GM12878 (cell line): ENCODE results near the gene RETN. TPM values are rescaled to one million over a fixed set of nuclear protein-coding genes. Genes with fewer than 3 reads are reported as not detected.
A peak's percentile ranks its signal among the peaks of the same experiment; 100 is the strongest.

Experiments used
- ATAC-seq: fragments of 200-7000 bp; cut with Tn5 transposase; 3 replicates; pipeline ENCODE4 v1.9.1; 2020; ENCODE audit warnings: mild to moderate bottlenecking, moderate library complexity
- BruUV-seq: library from RNA; stranded (reverse); fragments of 400-500 nt; replicated peaks from 2 replicates; lab custom pipeline; 2021; lab: Mats Ljungman, UMichigan
- CTCF ChIA-PET: fragments of 300-600 bp; sonication (Branson Sonifier 250); formaldehyde crosslinking; extraction: SDS; loops from one replicate; lab custom pipeline; 2021; ENCODE audit warnings: inconsistent platforms; lab: Yijun Ruan, JAX
- POLR2A ChIA-PET: fragments of 350-600 bp; formaldehyde crosslinking; extraction: SDS; loops from one replicate; lab custom pipeline; 2021; ENCODE audit warnings: inconsistent platforms; lab: Charles Lee
- RAD21 ChIA-PET: fragments of 300-600 bp; sonication (Branson Sonifier 250); formaldehyde crosslinking; loops from one replicate; lab custom pipeline; 2023; ENCODE audit warnings: antibody characterized with exemption; ENCODE audit not compliant: unreplicated experiment; lab: Charles Lee
- SMC1A ChIA-PET: fragments of 300-600 bp; sonication (Branson Sonifier 250); formaldehyde crosslinking; loops from one replicate; lab custom pipeline; 2023; ENCODE audit not compliant: unreplicated experiment, uncharacterized antibody; lab: Charles Lee
- DNase-seq: peaks from one replicate; pipeline ENCODE4 v3.0.0-alpha.2; 2011; ENCODE audit warnings: low read depth, low spot score
- FAIRE-seq: peaks from 3 replicates; lab custom pipeline; 2011; peaks lifted over from hg19 to GRCh38; lab: Jason Lieb, UNC
- H2AFZ ChIP-seq: 2 replicates; pipeline ENCODE4 v1.6.0; 2011; ENCODE audit warnings: low read depth, low read length, control low read depth; ENCODE audit not compliant: control insufficient read depth
- H3K27ac ChIP-seq: 2 replicates; pipeline ENCODE4 v1.5.1; 2011; ENCODE audit warnings: control low read depth; ENCODE audit not compliant: control insufficient read depth, insufficient read depth
- H3K27me3 ChIP-seq, 2 experiments: replicated peaks in 1 of 2; 2 replicates each; pipeline versions ENCODE4 v1.6.0 to v1.6.1; 2011; ENCODE audit warnings: low read length in 1 of 2; ENCODE audit not compliant: control insufficient read depth in 2 of 2, insufficient read depth in 2 of 2
- H3K36me3 ChIP-seq, 2 experiments: 2 replicates each; pipeline ENCODE4 v1.5.1; 2011; ENCODE audit warnings: low read length in 1 of 2; ENCODE audit not compliant: control insufficient read depth in 2 of 2, insufficient read depth in 2 of 2
- H3K4me1 ChIP-seq: 2 replicates; pipeline ENCODE4 v1.6.1; 2011; ENCODE audit warnings: mild to moderate bottlenecking, low read length, moderate library complexity, mixed read lengths; ENCODE audit not compliant: control insufficient read depth, insufficient read depth
- H3K4me2 ChIP-seq: 2 replicates; pipeline ENCODE4 v1.6.0; 2011; ENCODE audit warnings: control low read depth; ENCODE audit not compliant: control insufficient read depth, insufficient read depth
- H3K4me3 ChIP-seq: fragments of 200-600 bp; sonication (generic); 2 replicates; pipeline ENCODE4 v1.5.1; 2016
- H3K79me2 ChIP-seq: 2 replicates; pipeline ENCODE4 v1.6.0; 2011; ENCODE audit warnings: low read length; ENCODE audit not compliant: control insufficient read depth, insufficient read depth
- H3K9ac ChIP-seq: 2 replicates; pipeline ENCODE4 v1.8.0; 2011; ENCODE audit warnings: low read length, control low read depth, mixed read lengths; ENCODE audit not compliant: control insufficient read depth, insufficient read depth
- H3K9me3 ChIP-seq: replicated peaks from 3 replicates; pipeline ENCODE4 v1.5.1; 2011; ENCODE audit warnings: mild to moderate bottlenecking, low read length; ENCODE audit not compliant: control insufficient read depth, insufficient read depth
- H4K20me1 ChIP-seq: 2 replicates; pipeline ENCODE4 v1.6.0; 2011; ENCODE audit not compliant: control insufficient read depth, insufficient read depth
- ESRRA ChIP-seq: IDR thresholded peaks from 2 replicates; pipeline ENCODE4 v1.6.1; 2012; ENCODE audit warnings: mild to moderate bottlenecking, low read length, improper control_type of control experiment
- ETV6 ChIP-seq, 2 experiments: fragments of 450-650 bp in 1 of 2; IDR thresholded peaks in 1 of 2; conservative IDR thresholded peaks in 1 of 2; 2 replicates each; pipeline ENCODE4 v1.6.1; 2014; ENCODE audit warnings: antibody characterized with exemption in 1 of 2, borderline replicate concordance in 1 of 2, low read depth in 1 of 2, mild to moderate bottlenecking in 1 of 2, moderate library complexity in 1 of 2
- MTA3 ChIP-seq: IDR thresholded peaks from 2 replicates; pipeline ENCODE4 v1.6.1; 2012; ENCODE audit warnings: low read length, inconsistent platforms, borderline replicate concordance
- NFIC ChIP-seq: IDR thresholded peaks from 2 replicates; pipeline ENCODE4 v1.6.1; 2012; ENCODE audit warnings: low read depth, mild to moderate bottlenecking, inconsistent platforms, low read length, moderate library complexity
- POLR2A ChIP-seq: IDR thresholded peaks from 2 replicates; pipeline ENCODE4 v1.6.1; 2011; ENCODE audit warnings: low read depth, mild to moderate bottlenecking, low read length
- POLR2AphosphoS2 ChIP-seq: IDR thresholded peaks from 2 replicates; pipeline ENCODE4 v1.6.1; 2011; ENCODE audit warnings: low read depth, mild to moderate bottlenecking, low read length, improper control_type of control experiment, moderate library complexity
- TCF3 ChIP-seq: IDR thresholded peaks from 2 replicates; pipeline ENCODE4 v1.6.1; 2012; ENCODE audit warnings: low read depth, mild to moderate bottlenecking, low read length, borderline replicate concordance; ENCODE audit not compliant: insufficient read depth
- WGBS: methylation state at CpG from one replicate; pipeline ENCODE4 v1.1.6; 2016; ENCODE audit warnings: low lambda C conversion rate; ENCODE audit not compliant: insufficient replicate concordance, insufficient coverage; ENCODE audit errors: missing lambda C conversion rate; 5-methylcytosine and 5-hydroxymethylcytosine counted together
- in situ Hi-C: fragments of 300-500 bp; cut with MboI; formaldehyde crosslinking; loops from 9 replicates; pipeline ENCODE4 v1.14.3; 2018; ENCODE audit warnings: mixed read lengths
- intact Hi-C: fragments of 100-400 bp; cut with micrococcal nuclease; formaldehyde crosslinking; loops from one replicate; pipeline ENCODE4 v1.14.2; 2022; ENCODE audit not compliant: unreplicated experiment
- polyA plus RNA-seq, 11 experiments: library from polyadenylated mRNA; depleted of rRNA in 4 of 11; unstranded in 6 of 11; stranded (reverse) in 5 of 11; fragments of >200 nt; fragmentation: Nextera tagmentation in 4 of 11; fragmentation: Illumina TruSeq in 1 of 11; extraction: Ambion mirVana in 4 of 11; extraction: Trizol in 1 of 11; gene quantifications; 1 replicate in 1 of 11; 2 replicates in 10 of 11; pipeline versions ENCODE4 v1.2.1 to v1.2.3, GENCODE V29; 2011 to 2016; ENCODE audit warnings: inconsistent platforms in 2 of 11, missing spikeins in 2 of 11, low read depth in 1 of 11
- total RNA-seq, 4 experiments: library from RNA; depleted of rRNA in 3 of 4; stranded (reverse); fragments of >200 nt in 3 of 4; fragmentation: Illumina TruSeq in 1 of 4; extraction: Trizol in 1 of 4; gene quantifications; 2 replicates each; pipeline versions ENCODE4 v1.2.1 to v1.2.3, GENCODE V29; 2013 to 2021
- TF ChIP-seq, protein P1 (sequence below): IDR thresholded peaks from 2 replicates; pipeline ENCODE4 v1.6.1; 2011; ENCODE audit warnings: borderline replicate concordance, low read depth, mild to moderate bottlenecking, moderate library complexity, low read length; ENCODE audit not compliant: insufficient read depth, poor library complexity, severe bottlenecking

The RETN gene
- total and polyA plus RNA-seq, 10 of the 15 experiments (the other 5 are each of a cell fraction or from before 2014, with no cell fraction given) = 0.26 TPM; not detected in 9

DNA sequence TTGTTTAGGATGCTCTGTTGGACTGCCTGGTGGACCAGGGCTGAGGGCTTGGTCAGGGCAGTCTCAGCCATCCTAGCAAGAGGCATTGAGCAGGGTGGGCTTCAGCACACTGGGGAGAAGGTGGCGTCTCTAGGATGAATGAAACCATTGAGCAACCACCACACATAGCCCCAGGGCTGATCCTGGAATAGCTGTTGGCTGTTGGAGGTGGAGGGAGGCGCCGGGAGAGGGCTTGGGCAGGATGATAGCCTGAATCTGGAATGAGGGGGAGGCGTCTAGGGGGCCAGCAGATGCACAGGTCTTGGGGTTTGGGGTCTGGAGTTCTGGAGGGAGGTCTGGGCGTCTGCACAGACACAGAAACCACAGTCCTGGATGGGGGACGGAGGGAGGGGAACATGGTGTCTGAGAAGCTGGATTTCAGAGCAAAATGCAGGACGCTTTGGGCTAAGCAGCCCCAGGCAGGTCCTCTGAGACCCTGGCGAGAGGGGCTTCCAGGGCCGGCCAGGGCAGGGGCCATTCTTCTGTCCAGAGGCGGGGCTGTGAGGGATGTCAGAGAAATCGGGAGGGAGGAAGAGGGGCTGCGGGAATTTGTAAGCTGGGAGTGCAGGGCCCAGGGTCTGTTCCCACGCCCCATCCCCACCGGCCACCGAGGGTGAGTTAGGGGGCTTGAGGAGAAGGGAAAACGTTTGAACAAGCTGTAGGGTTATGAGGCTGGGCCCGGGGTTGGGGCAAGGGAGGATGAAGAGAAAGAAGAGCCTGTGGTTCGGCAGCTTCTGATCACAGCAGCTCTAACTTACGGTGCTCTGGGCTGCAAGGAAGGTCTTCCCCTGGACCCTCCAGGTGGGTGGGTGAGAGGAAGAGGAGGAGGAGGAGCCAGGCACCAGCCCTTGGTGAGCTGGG is 16.9 kb downstream of the RETN start:
- SMC1A ChIA-PET = interaction anchor here (1.1 to 2.6 kb wide), 3 partner anchors 91 to 114 kb away, joined by 3 to 11 read pairs (median 5); no protein-coding TSS in a partner anchor
- Histone ChIP-seq H3K4me1 (peaks cover 9% of the 10 kb centered on the region; the same call in 1 of the 2 replicates), H3K27me3 (no peaks in the 10 kb centered on the region), H3K36me3 (peaks cover 4 to 26% of the 10 kb centered on the region in 2 experiments; a peak in 3 of 4 replicates), H3K9ac (no peak overlapping the region), H3K4me2 (no peak overlapping the region), H3K79me2 (peaks cover 25% of the 10 kb centered on the region), H3K27ac (no peak overlapping the region), H3K9me3 (no peaks in the 10 kb centered on the region), H4K20me1 (peaks cover 2% of the 10 kb centered on the region; the same call in 1 of the 2 replicates), H3K4me3 (no peak overlapping the region), H2AFZ (no peak overlapping the region)
- intact Hi-C loops = loop anchor here (10.0 kb wide), 1 partner anchor 219 kb away; the partner anchor contains the start of gene MAP2K7
- ATAC-seq (no peak; the same call in 1 of the 3 replicates), FAIRE-seq (no peak), DNase-seq (no peak)
- 66% methylated on average over 19 of the region's 19 CpGs for WGBS
- CTCF ChIA-PET = interaction anchor here (0.7 to 2.8 kb wide), 5 partner anchors 24 to 118 kb away, joined by 3 to 22 read pairs (median 4); no protein-coding TSS in a partner anchor
- in situ Hi-C loops = no loop called here
- BruUV-seq = no TSS peak
- RAD21 ChIA-PET = interaction anchor here (0.8 to 1.6 kb wide), 5 partner anchors 12 to 114 kb away, joined by 3 to 4 read pairs (median 4); partner anchors contain the start of gene FCER2
- TF ChIP-seq NFIC = 0 out of 2 replicates have a peak, but pooled peaks have one; percentile 32
- TF ChIP-seq MTA3 = peak; percentile 35; the same call in 1 of the 2 replicates
- TF ChIP-seq ESRRA = no peak
- no peak for TF ChIP-seq ETV6 (conservative IDR thresholded peaks at IDR 0.05 in 1 of 2, IDR thresholded peaks at IDR 0.05 in 1 of 2; ENCODE audit: borderline replicate concordance in 1 of 2, low read depth in 1 of 2)
- TF ChIP-seq POLR2A = peak; percentile 61
- peak; percentile 66; the same call in 1 of the 2 replicates for TF ChIP-seq POLR2AphosphoS2
- TF ChIP-seq TCF3 = 0 out of 2 replicates have a peak, but pooled peaks have one; percentile 7
- TF ChIP-seq, protein P1, sequence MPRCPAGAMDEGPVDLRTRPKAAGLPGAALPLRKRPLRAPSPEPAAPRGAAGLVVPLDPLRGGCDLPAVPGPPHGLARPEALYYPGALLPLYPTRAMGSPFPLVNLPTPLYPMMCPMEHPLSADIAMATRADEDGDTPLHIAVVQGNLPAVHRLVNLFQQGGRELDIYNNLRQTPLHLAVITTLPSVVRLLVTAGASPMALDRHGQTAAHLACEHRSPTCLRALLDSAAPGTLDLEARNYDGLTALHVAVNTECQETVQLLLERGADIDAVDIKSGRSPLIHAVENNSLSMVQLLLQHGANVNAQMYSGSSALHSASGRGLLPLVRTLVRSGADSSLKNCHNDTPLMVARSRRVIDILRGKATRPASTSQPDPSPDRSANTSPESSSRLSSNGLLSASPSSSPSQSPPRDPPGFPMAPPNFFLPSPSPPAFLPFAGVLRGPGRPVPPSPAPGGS = peak; percentile 40
- POLR2A ChIA-PET = interaction anchor here (0.5 to 1.1 kb wide), 3 partner anchors 8 to 497 kb away, joined by 3 to 5 read pairs (median 3); no protein-coding TSS in a partner anchor
